Measurements from ENCODE around the gene FHOD3.

GRCh38 chr18:36377626-36378025 lies 80.1 kb downstream of the FHOD3 start:
- TF ChIP-seq CTCF (IDR thresholded peaks at IDR 0.05; ENCODE audit: insufficient read depth, low read depth, low read length) (no peak), EZH2 (IDR thresholded peaks at IDR 0.05; ENCODE audit: insufficient read depth, low read length) (no peak)
